ENCODE data around the gene CAMSAP3. TPM values are rescaled to one million over a fixed set of nuclear protein-coding genes. Genes with fewer than 3 reads are reported as not detected.

Gene CAMSAP3
- total RNA-seq, 1 donor from 2014 or later, result 26.5 TPM

DNA sequence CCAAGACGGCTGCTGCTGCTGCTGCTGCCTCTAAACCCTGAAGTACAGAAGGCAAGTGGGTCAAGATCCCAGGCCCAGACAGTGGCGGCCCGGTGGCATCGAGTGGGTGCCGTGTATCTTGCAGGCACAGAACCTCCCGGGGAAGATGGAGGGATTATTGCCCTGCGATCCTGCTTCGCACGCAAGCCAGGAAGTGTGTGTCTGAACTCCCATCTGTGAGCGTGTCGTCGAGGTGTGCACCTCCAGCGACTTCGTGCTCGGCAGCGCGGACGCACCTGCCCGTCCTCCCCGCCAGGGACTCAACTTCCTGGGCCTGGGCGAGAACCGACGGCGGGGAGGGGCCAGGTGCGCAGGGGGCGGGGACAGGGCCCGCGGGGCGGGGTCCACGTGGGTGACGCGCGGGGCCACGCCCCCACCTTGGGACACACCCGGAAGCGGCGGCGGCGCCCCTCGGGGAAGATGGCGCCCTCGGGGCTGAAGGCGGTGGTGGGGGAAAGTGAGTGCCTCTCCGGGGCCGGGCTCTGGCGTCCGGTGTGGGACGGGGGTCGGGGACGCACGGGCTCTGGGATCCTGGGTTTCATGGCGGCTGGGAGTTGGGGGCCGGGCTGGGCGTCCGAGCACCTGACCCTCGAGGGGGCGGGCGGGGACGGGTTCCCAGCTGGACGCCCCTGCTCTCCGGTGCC, 41.2 kb downstream of the CAMSAP3 start, which contains the start of gene STXBP2:
Gene STXBP2 (plus strand): TSS at position 420 of the 683 bp plus-strand sequence. CDS start 40 bp downstream, at position 460.
- peak; percentile 8 for TF ChIP-seq CTCF (IDR thresholded peaks at IDR 0.05; ENCODE audit: unreplicated experiment)
- Mint-ChIP-seq H3K27ac (peak within 1 kb of the TSS; percentile 47), H3K9me3 (no peaks in the 10 kb centered on the region), H3K4me3 (peak within 1 kb of the TSS; percentile 72), H3K4me1 (peaks cover 2% of the 10 kb centered on the region), H3K27me3 (ENCODE audit: low read depth) (peaks cover 31% of the 10 kb centered on the region), H3K36me3 (no peaks in the 10 kb centered on the region)
- DNase-seq (ENCODE audit: low spot score in 2 of 2, unreplicated experiment in 2 of 2), result peak; percentile 76 to 85

DNA sequence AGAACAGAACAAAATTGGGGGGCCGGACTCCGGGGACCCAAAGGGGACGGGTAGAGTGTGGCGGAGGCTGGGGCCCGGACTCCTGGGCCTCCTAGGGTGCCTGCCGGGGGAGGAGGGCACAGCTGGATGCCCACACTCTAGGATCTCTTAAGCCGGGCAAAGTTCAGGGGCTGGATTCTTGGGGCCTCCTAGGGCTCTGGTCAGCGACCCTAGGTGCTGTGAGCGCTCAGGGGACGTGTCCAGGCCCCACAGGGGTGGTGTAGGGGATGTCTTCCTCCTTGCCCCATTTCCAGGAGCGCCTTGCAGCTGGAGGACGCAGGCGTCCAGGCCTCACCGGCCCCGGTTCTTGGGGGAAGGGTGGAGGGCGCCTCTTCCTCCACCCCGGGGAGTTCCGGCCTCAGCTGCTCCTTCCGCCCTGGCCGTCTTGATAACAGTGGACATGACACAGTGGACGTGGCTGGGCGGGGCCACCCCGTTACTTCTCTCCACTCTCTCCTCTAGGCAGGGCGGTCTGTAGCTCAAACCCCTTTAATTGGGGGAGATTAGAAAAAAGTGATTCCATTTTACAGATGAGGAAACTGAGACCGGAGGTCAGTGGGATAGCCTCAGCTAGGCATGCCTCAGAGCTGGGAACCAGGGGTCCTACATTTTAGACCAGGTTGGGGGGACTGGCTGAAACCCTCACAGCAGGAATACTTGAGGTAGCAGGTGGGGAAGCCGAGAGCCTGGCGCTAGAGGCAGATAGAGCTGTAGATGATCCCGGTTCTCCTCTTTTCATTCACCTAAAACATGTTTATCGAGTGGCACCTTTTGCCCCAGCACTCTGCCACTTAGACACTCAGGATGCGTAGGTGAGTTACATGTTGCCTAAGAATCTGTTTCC, 42.0 kb downstream of the CAMSAP3 start:
- DNase-seq (ENCODE audit: low spot score in 2 of 2, unreplicated experiment in 2 of 2), result no peak
- peak overlapping the region; percentile 72 for H3K4me3 Mint-ChIP-seq
- peaks cover 31% of the 10 kb centered on the region for H3K27me3 Mint-ChIP-seq (ENCODE audit: low read depth)
- H3K36me3 Mint-ChIP-seq, result no peaks in the 10 kb centered on the region
- no peak for TF ChIP-seq CTCF (IDR thresholded peaks at IDR 0.05; ENCODE audit: unreplicated experiment)
- H3K9me3 Mint-ChIP-seq, result no peaks in the 10 kb centered on the region
- H3K4me1 Mint-ChIP-seq, result peaks cover 2% of the 10 kb centered on the region
- peak overlapping the region; percentile 47 for H3K27ac Mint-ChIP-seq

GRCh38 chr19:7638802-7639465, 43.3 kb downstream of the CAMSAP3 start:
- TF ChIP-seq CTCF (IDR thresholded peaks at IDR 0.05; ENCODE audit: unreplicated experiment), result no peak
- Mint-ChIP-seq H3K36me3 (no peaks in the 10 kb centered on the region), H3K4me1 (peaks cover 2% of the 10 kb centered on the region), H3K27me3 (ENCODE audit: low read depth) (peaks cover 31% of the 10 kb centered on the region), H3K9me3 (no peaks in the 10 kb centered on the region), H3K4me3 (peak overlapping the region; percentile 33), H3K27ac (no peak overlapping the region)
- no peak for DNase-seq (ENCODE audit: low spot score in 2 of 2, unreplicated experiment in 2 of 2)

DNA sequence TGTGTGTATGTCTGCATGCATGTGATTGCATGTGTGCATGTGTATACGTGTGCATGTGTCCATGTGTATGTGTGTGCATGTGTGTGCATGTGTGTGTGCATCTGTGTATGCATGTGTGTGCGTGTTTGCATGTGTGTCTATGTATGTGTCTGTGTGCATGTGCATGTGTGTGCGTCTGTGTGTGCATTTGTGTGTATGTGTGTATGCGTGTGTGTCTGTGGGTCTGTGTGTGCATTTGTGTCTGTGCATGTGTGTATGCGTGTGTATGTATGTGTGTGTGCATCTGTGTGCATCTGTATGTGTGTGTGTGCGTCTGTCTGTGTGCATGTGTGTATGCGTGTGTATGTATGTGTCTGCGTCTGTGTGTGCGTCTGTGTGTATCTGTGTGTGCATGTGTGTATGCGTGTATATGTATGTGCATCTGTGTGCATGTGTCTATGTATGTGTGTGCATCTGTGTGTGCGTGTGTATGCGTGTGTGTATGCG, 44.2 kb downstream of the CAMSAP3 start:
- no peak for TF ChIP-seq CTCF (IDR thresholded peaks at IDR 0.05; ENCODE audit: unreplicated experiment)
- peaks cover 28% of the 10 kb centered on the region for H3K27me3 Mint-ChIP-seq (ENCODE audit: low read depth)
- no peaks in the 10 kb centered on the region for H3K9me3 Mint-ChIP-seq
- no peak overlapping the region for H3K27ac Mint-ChIP-seq
- no peak for DNase-seq (ENCODE audit: low spot score in 2 of 2, unreplicated experiment in 2 of 2)
- peaks cover 4% of the 10 kb centered on the region for H3K36me3 Mint-ChIP-seq
- peaks cover 2% of the 10 kb centered on the region for H3K4me1 Mint-ChIP-seq
- no peak overlapping the region for H3K4me3 Mint-ChIP-seq

- TF ChIP-seq CTCF (IDR thresholded peaks at IDR 0.05; ENCODE audit: unreplicated experiment), result no peak
Observed at GRCh38 chr19:7640803-7641202, 45.1 kb downstream of the CAMSAP3 start.

More at GRCh38 chr19:7640803-7641202, 45.1 kb downstream of the CAMSAP3 start:
- Mint-ChIP-seq H3K4me1 (peaks cover 2% of the 10 kb centered on the region), H3K27me3 (ENCODE audit: low read depth) (peaks cover 21% of the 10 kb centered on the region), H3K9me3 (no peaks in the 10 kb centered on the region), H3K27ac (no peak overlapping the region), H3K36me3 (peaks cover 4% of the 10 kb centered on the region), H3K4me3 (no peak overlapping the region)
- no peak for DNase-seq (ENCODE audit: low spot score in 2 of 2, unreplicated experiment in 2 of 2)

Data from mesothelial cell of epicardium (in vitro differentiated cells).